Vagina (tissue), 2 donors: ENCODE data around the gene RPRML. TPM values are rescaled to one million over a fixed set of nuclear protein-coding genes. Genes with fewer than 3 reads are reported as not detected.
"Not testable (repeated sequence)": the region's sequence is repeated elsewhere in the genome, so short reads cannot be mapped to it uniquely, and the experiment has no call there.

Experiments
- DNase-seq, 2 donors: peaks; one replicate each; pipeline ENCODE4 v3.0.0-alpha.2; 2017; ENCODE audit errors: extremely low spot score in 2 of 2
- H3K27ac ChIP-seq: fragments of 200-600 bp; sonication (generic); one replicate; pipeline ENCODE4 v1.5.1; 2019
- H3K27me3 ChIP-seq: fragments of 200-600 bp; sonication (generic); one replicate; pipeline ENCODE4 v1.5.1; 2019
- H3K36me3 ChIP-seq, 2 donors: fragments of 200-600 bp; sonication (generic); one replicate each; pipeline ENCODE4 v1.5.1; 2017 to 2019
- H3K4me1 ChIP-seq: fragments of 200-600 bp; sonication (generic); one replicate; pipeline ENCODE4 v1.5.1; 2019
- H3K4me3 ChIP-seq, 2 donors: fragments of 200-600 bp; sonication (generic); 1 replicate in 1 of 2; 2 replicates in 1 of 2; pipeline ENCODE4 v1.5.1; 2016 to 2019
- H3K9me3 ChIP-seq: fragments of 200-600 bp; sonication (generic); one replicate; pipeline ENCODE4 v1.5.1; 2019
- CTCF ChIP-seq, 3 experiments: fragments of 450-650 bp in 2 of 3; fragments of 200-600 bp in 1 of 3; sonication (generic) in 1 of 3; IDR thresholded peaks; one replicate each; pipeline ENCODE4 v1.5.1; 2017 to 2019; ENCODE audit warnings: antibody characterized with exemption in 3 of 3, mild to moderate bottlenecking in 2 of 3, moderate library complexity in 2 of 3
- POLR2A ChIP-seq, 2 donors: fragments of 450-650 bp; IDR thresholded peaks; one replicate each; pipeline ENCODE4 v1.6.1; 2017; ENCODE audit warnings: antibody characterized with exemption in 2 of 2, mild to moderate bottlenecking in 2 of 2, moderate library complexity in 2 of 2
- POLR2AphosphoS5 ChIP-seq, 2 donors: sonication (generic); formaldehyde crosslinking; IDR thresholded peaks; one replicate each; pipeline ENCODE4 v1.9.0; 2017; ENCODE audit warnings: antibody characterized with exemption in 2 of 2, mild to moderate bottlenecking in 2 of 2, low read depth in 1 of 2; ENCODE audit not compliant: insufficient read depth in 1 of 2
- intact Hi-C: fragments of 100-400 bp; cut with DNase I; formaldehyde crosslinking; loops from one replicate; pipeline ENCODE4 v1.15.1; 2023
- total RNA-seq: library from RNA; depleted of rRNA; stranded (reverse); fragments of >200 nt; gene quantifications from one replicate; pipeline ENCODE4 v1.2.3, GENCODE V29; 2016

The RPRML gene
- total RNA-seq, 1 donor from 2014 or later: 2.0 TPM

DNA sequence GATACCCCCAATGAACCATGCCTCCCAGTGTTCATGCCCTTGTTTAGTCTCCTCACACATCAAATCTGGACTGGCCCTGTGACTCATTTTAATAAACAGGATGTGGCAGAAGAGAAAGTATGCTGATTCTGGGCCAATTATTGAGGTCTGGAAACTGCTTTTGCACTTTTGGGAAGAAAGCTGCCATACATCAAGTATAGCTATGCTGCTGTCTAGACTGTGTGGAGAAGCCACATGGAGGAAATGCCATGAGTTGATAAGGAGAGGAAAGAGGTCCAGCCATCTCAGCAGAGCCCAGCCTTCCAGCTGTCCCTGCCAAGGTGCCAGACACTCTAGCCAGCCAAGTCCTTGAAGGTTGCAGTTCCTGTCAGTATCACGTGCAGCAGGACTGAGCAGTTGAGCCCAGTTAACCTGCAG, 16.7 kb downstream of the RPRML start:
- H3K27ac ChIP-seq: no peak overlapping the region
- no peak for TF ChIP-seq CTCF (IDR thresholded peaks at IDR 0.05)
- no peak for TF ChIP-seq POLR2A (IDR thresholded peaks at IDR 0.05)
- no peak for TF ChIP-seq POLR2AphosphoS5 (IDR thresholded peaks at IDR 0.05; ENCODE audit: insufficient read depth in 1 of 2, low read depth in 1 of 2)
- H3K4me1 ChIP-seq: no peaks in the 10 kb centered on the region
- intact Hi-C loops: no loop called here
- no peak overlapping the region for H3K4me3 ChIP-seq
- no peak for DNase-seq
- H3K36me3 ChIP-seq: no peaks in the 10 kb centered on the region
- no peaks in the 10 kb centered on the region for H3K9me3 ChIP-seq
- H3K27me3 ChIP-seq: no peaks in the 10 kb centered on the region

- DNase-seq: no peak
- Histone ChIP-seq H3K4me1 (no peaks in the 10 kb centered on the region), H3K36me3 (no peaks in the 10 kb centered on the region), H3K27me3 (no peaks in the 10 kb centered on the region), H3K27ac (no peak overlapping the region), H3K9me3 (no peaks in the 10 kb centered on the region), H3K4me3 (no peak overlapping the region)
- TF ChIP-seq POLR2AphosphoS5 (IDR thresholded peaks at IDR 0.05; ENCODE audit: insufficient read depth in 1 of 2, low read depth in 1 of 2) (no peak), POLR2A (IDR thresholded peaks at IDR 0.05) (no peak), CTCF (IDR thresholded peaks at IDR 0.05) (no peak)
- intact Hi-C loops: no loop called here
Measured at GRCh38 chr17:46960152-46960551, 18.9 kb downstream of the RPRML start.

GRCh38 chr17:46958041-46958591, 20.9 kb downstream of the RPRML start:
- Histone ChIP-seq H3K4me3 (no peak overlapping the region), H3K27ac (no peak overlapping the region), H3K9me3 (no peaks in the 10 kb centered on the region), H3K36me3 (no peaks in the 10 kb centered on the region), H3K27me3 (no peaks in the 10 kb centered on the region), H3K4me1 (no peaks in the 10 kb centered on the region)
- DNase-seq: no peak
- TF ChIP-seq POLR2A (IDR thresholded peaks at IDR 0.05) (no peak), POLR2AphosphoS5 (IDR thresholded peaks at IDR 0.05; ENCODE audit: insufficient read depth in 1 of 2, low read depth in 1 of 2) (no peak)
- intact Hi-C loops: no loop called here

DNA sequence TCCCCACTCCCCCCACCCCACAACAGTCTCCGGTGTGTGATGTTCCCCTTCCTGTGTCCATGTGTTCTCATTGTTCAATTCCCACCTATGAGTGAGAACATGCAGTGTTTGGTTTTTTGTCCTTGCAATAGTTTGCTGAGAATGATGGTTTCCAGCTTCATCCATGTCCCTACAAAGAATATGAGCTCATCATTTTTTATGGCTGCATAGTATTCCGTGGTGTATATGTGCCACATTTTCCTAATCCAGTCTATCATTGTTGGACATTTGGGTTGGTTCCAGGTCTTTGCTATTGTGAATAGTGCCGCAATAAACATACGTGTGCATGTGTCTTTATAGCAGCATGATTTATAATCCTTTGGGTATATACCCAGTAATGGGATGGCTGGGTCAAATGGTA, 25.9 kb downstream of the RPRML start:
- H3K9me3 ChIP-seq, H3K4me3 ChIP-seq, intact Hi-C loops, H3K27me3 ChIP-seq, DNase-seq, H3K27ac ChIP-seq, H3K36me3 ChIP-seq, H3K4me1 ChIP-seq: not testable (repeated sequence)

DNA sequence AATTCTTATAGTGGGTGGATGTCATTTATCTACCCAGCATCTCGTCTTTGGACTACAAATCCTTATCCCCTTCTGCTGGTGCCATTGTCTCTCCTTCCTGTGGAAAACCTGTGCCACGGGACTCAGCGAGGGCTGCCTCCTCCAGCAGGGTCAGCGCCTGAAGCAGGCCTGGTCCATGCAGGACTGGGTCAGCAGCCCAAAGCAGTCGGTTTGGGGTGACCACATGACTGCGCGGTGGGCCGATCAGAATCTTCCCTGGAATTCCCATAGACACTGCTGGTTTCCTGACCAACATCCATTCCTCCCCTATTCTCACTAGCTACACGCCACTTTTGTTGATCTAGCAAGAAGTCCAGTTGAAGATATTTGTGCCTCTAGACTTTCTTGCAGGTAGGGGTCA, 26.9 kb downstream of the RPRML start:
- no peaks in the 10 kb centered on the region for H3K9me3 ChIP-seq
- no peak overlapping the region for H3K27ac ChIP-seq
- no peaks in the 10 kb centered on the region for H3K27me3 ChIP-seq
- no peaks in the 10 kb centered on the region for H3K4me1 ChIP-seq
- H3K36me3 ChIP-seq: no peaks in the 10 kb centered on the region
- DNase-seq: no peak
- no peak overlapping the region for H3K4me3 ChIP-seq
- no peak for TF ChIP-seq POLR2A (IDR thresholded peaks at IDR 0.05)
- TF ChIP-seq CTCF (IDR thresholded peaks at IDR 0.05): no peak
- TF ChIP-seq POLR2AphosphoS5 (IDR thresholded peaks at IDR 0.05; ENCODE audit: insufficient read depth in 1 of 2, low read depth in 1 of 2): no peak
- intact Hi-C loops: no loop called here

- Histone ChIP-seq H3K9me3 (no peaks in the 10 kb centered on the region), H3K27me3 (no peaks in the 10 kb centered on the region), H3K27ac (no peak overlapping the region), H3K4me3 (no peak overlapping the region), H3K36me3 (no peaks in the 10 kb centered on the region), H3K4me1 (no peaks in the 10 kb centered on the region)
- no peak for DNase-seq
- no peak for TF ChIP-seq CTCF (IDR thresholded peaks at IDR 0.05)
- no peak for TF ChIP-seq POLR2AphosphoS5 (IDR thresholded peaks at IDR 0.05; ENCODE audit: insufficient read depth in 1 of 2, low read depth in 1 of 2)
- no peak for TF ChIP-seq POLR2A (IDR thresholded peaks at IDR 0.05)
- intact Hi-C loops: no loop called here
Measured at GRCh38 chr17:46951706-46952105, 27.3 kb downstream of the RPRML start.
